Neuronal stem cell (in vitro differentiated cells): ENCODE results near the gene JAGN1.
A peak's percentile ranks its signal among the peaks of the same experiment; 100 is the strongest.

ENCODE experiments used
- DNase-seq: peaks from one replicate; pipeline ENCODE4 v3.0.0-alpha.2; 2013; ENCODE audit warnings: low spot score
- H2AFZ ChIP-seq: one replicate; pipeline ENCODE4 v1.6.1; 2013; ENCODE audit warnings: mild to moderate bottlenecking, low read length, inconsistent platforms
- H2AK5ac ChIP-seq: 2 replicates; pipeline ENCODE4 v1.6.1; 2013; ENCODE audit warnings: low read depth, mild to moderate bottlenecking, inconsistent platforms, low read length, moderate library complexity, mixed read lengths
- H2BK120ac ChIP-seq: 2 replicates; pipeline ENCODE4 v1.6.1; 2013; ENCODE audit warnings: low read depth, mild to moderate bottlenecking, inconsistent platforms, low read length, moderate library complexity, mixed read lengths
- H2BK12ac ChIP-seq: one replicate; pipeline ENCODE4 v1.6.1; 2013; ENCODE audit warnings: low read length, inconsistent platforms
- H2BK15ac ChIP-seq: 2 replicates; pipeline ENCODE4 v1.6.1; 2013; ENCODE audit warnings: mild to moderate bottlenecking, low read length, inconsistent platforms, mixed read lengths
- H2BK5ac ChIP-seq: one replicate; pipeline ENCODE4 v1.6.1; 2013; ENCODE audit warnings: inconsistent platforms, mild to moderate bottlenecking, low read length, moderate library complexity
- H3K14ac ChIP-seq: one replicate; pipeline ENCODE4 v1.6.1; 2013; ENCODE audit warnings: low read length, inconsistent platforms
- H3K18ac ChIP-seq: 2 replicates; pipeline ENCODE4 v1.6.1; 2013; ENCODE audit warnings: low read length, inconsistent platforms
- H3K23ac ChIP-seq: 2 replicates; pipeline ENCODE4 v1.6.1; 2013; ENCODE audit warnings: low read depth, mild to moderate bottlenecking, mixed read lengths, low read length, inconsistent platforms; ENCODE audit not compliant: poor library complexity
- H3K27ac ChIP-seq: replicated peaks from 3 replicates; pipeline ENCODE4 v1.5.1; 2013; ENCODE audit warnings: low read length, inconsistent platforms
- H3K27me3 ChIP-seq, 3 experiments: 2 replicates each; pipeline ENCODE4 v1.6.1; 2013; ENCODE audit warnings: low read length in 3 of 3, mild to moderate bottlenecking in 2 of 3, inconsistent platforms in 1 of 3, low read depth in 1 of 3, mixed read lengths in 1 of 3, moderate library complexity in 1 of 3; ENCODE audit not compliant: control insufficient read depth in 3 of 3, insufficient read depth in 3 of 3
- H3K36me3 ChIP-seq, 2 donors: replicated peaks in 1 of 2; 2 replicates each; pipeline ENCODE4 v1.6.1; 2013; ENCODE audit warnings: low read length in 2 of 2; ENCODE audit not compliant: control insufficient read depth in 2 of 2, insufficient read depth in 2 of 2
- H3K4ac ChIP-seq: 2 replicates; pipeline ENCODE4 v1.6.1; 2013; ENCODE audit warnings: inconsistent platforms, mild to moderate bottlenecking, low read length, moderate library complexity
- H3K4me1 ChIP-seq, 2 donors: 1 replicate in 1 of 2; 2 replicates in 1 of 2; pipeline ENCODE4 v1.6.1; 2013; ENCODE audit warnings: low read length in 2 of 2, low read depth in 1 of 2; ENCODE audit not compliant: control insufficient read depth in 2 of 2, insufficient read depth in 1 of 2
- H3K4me2 ChIP-seq: one replicate; pipeline ENCODE4 v1.6.1; 2013; ENCODE audit warnings: mild to moderate bottlenecking, low read length, inconsistent platforms; ENCODE audit not compliant: insufficient read depth, poor library complexity, severe bottlenecking
- H3K4me3 ChIP-seq, 2 donors: 2 replicates each; pipeline ENCODE4 v1.5.1; 2013; ENCODE audit warnings: low read length in 2 of 2, mild to moderate bottlenecking in 2 of 2, inconsistent platforms in 1 of 2, moderate library complexity in 1 of 2
- H3K79me1 ChIP-seq: one replicate; pipeline ENCODE4 v1.6.1; 2013; ENCODE audit warnings: low read depth, mild to moderate bottlenecking, inconsistent platforms, low read length, moderate library complexity
- H3K9ac ChIP-seq: one replicate; pipeline ENCODE4 v1.6.1; 2013; ENCODE audit warnings: mild to moderate bottlenecking, low read depth, low read length, inconsistent platforms; ENCODE audit not compliant: poor library complexity
- H3K9me3 ChIP-seq, 2 donors: replicated peaks in 1 of 2; 2 replicates each; pipeline versions ENCODE3 to v1.6.1; 2013; ENCODE audit warnings: low read length in 2 of 2, mild to moderate bottlenecking in 2 of 2, inconsistent platforms in 1 of 2, low read depth in 1 of 2, mixed read lengths in 1 of 2, moderate library complexity in 1 of 2; ENCODE audit not compliant: control insufficient read depth in 2 of 2, insufficient read depth in 1 of 2
- H4K8ac ChIP-seq: one replicate; pipeline ENCODE4 v1.6.1; 2013; ENCODE audit warnings: low read depth, mild to moderate bottlenecking, inconsistent platforms, low read length, moderate library complexity
- H4K91ac ChIP-seq: one replicate; pipeline ENCODE4 v1.6.1; 2013; ENCODE audit warnings: low read length, low read depth, mild to moderate bottlenecking, inconsistent platforms; ENCODE audit not compliant: poor library complexity
- WGBS, 2 donors: extraction: QIAGEN DNeasy Blood & Tissue Kit; methylation state at CpG; one replicate each; pipeline ENCODE4 v1.1.7; 2013; ENCODE audit warnings: missing lambda C conversion rate in 2 of 2, mixed read lengths in 1 of 2; ENCODE audit not compliant: insufficient read length in 2 of 2, insufficient replicate concordance in 1 of 2; ENCODE audit errors: extremely low coverage in 2 of 2; 5-methylcytosine and 5-hydroxymethylcytosine counted together

JAGN1 gene

GRCh38 chr3:9888540-9888939, 1.9 kb upstream of the JAGN1 start:
- Histone ChIP-seq H2BK5ac (no peak overlapping the region), H3K4me3 (no peak overlapping the region), H2BK15ac (no peak overlapping the region), H3K9ac (no peak overlapping the region), H2AK5ac (no peak overlapping the region), H3K18ac (no peak overlapping the region), H3K79me1 (peaks cover 5% of the 10 kb centered on the region), H2BK120ac (no peak overlapping the region), H3K27me3 (peaks cover 0 to 8% (median 0%) of the 10 kb centered on the region in 3 experiments), H3K14ac (no peak overlapping the region), H3K4me2 (no peak overlapping the region), H3K4me1 (peaks cover 0 to 1% of the 10 kb centered on the region in 2 donors), H3K9me3 (peaks cover 0 to 3% of the 10 kb centered on the region in 2 donors), H3K23ac (no peak overlapping the region), H4K8ac (no peak overlapping the region), H3K36me3 (peaks cover 11 to 20% of the 10 kb centered on the region in 2 donors), H3K27ac (no peak overlapping the region), H3K4ac (no peak overlapping the region), H2BK12ac (no peak overlapping the region), H4K91ac (no peak overlapping the region), H2AFZ (no peak overlapping the region)
- DNase-seq: no peak
- no CpG with 5 or more reads among the region's 3 CpGs for WGBS, 2 donors

DNA sequence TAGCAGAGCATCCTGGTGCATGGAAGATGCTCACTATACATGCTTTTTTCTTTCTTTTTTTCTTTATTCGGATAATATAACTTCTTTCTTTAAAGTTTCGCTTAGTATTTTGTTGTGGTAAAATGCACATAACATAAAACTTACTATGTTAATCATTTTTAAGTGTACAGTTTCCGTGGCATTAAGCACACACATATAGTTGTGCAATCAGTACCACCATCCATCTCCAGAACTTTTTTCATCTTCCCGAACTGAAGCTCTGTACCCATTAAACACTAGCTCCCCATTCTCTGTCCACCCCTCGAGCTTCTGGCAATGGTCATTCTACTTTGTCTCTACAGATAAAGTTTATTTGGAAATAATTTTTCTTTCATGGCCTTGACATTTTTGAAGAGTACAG, 1.0 kb upstream of the JAGN1 start:
- Histone ChIP-seq H3K9ac (no peak overlapping the region), H3K4me1 (peaks cover 0 to 1% of the 10 kb centered on the region in 2 donors), H3K27ac (no peak overlapping the region), H3K4ac (no peak overlapping the region), H3K9me3 (peaks cover 0 to 3% of the 10 kb centered on the region in 2 donors), H2AFZ (peak overlapping the region; percentile 94), H3K4me3 (no peak overlapping the region), H4K8ac (no peak overlapping the region), H2AK5ac (no peak overlapping the region), H2BK12ac (no peak overlapping the region), H4K91ac (no peak overlapping the region), H2BK5ac (no peak overlapping the region), H3K23ac (no peak overlapping the region), H3K4me2 (no peak overlapping the region), H3K18ac (no peak overlapping the region), H2BK15ac (no peak overlapping the region), H2BK120ac (no peak overlapping the region), H3K79me1 (peaks cover 5% of the 10 kb centered on the region), H3K36me3 (peaks cover 14 to 28% of the 10 kb centered on the region in 2 donors), H3K14ac (no peak overlapping the region), H3K27me3 (peaks cover 0 to 8% (median 0%) of the 10 kb centered on the region in 3 experiments)
- DNase-seq: no peak
- WGBS, 2 donors: no CpG with 5 or more reads among the region's 5 CpGs

- Histone ChIP-seq H3K27ac (no peak overlapping the region), H3K4me1 (peaks cover 0 to 1% of the 10 kb centered on the region in 2 donors), H3K9ac (peak overlapping the region; percentile 100), H3K23ac (peak overlapping the region; percentile 100), H4K8ac (no peak overlapping the region), H3K9me3 (peaks cover 0 to 3% of the 10 kb centered on the region in 2 donors), H2AK5ac (peak overlapping the region; percentile 60), H3K18ac (peak overlapping the region; percentile 99), H3K36me3 (peaks cover 14 to 38% of the 10 kb centered on the region in 2 donors), H4K91ac (no peak overlapping the region), H3K14ac (peak overlapping the region; percentile 84), H2BK120ac (peak overlapping the region; percentile 28), H2BK12ac (no peak overlapping the region), H3K79me1 (peaks cover 5% of the 10 kb centered on the region), H3K4me2 (peak overlapping the region; percentile 76), H3K27me3 (peaks cover 0 to 8% (median 0%) of the 10 kb centered on the region in 3 experiments), H2BK5ac (peak overlapping the region; percentile 83), H3K4me3 (peak overlapping the region; percentile 98 to 99), H2BK15ac (no peak overlapping the region), H3K4ac (no peak overlapping the region), H2AFZ (peak overlapping the region; percentile 94)
- no CpG with 5 or more reads among the region's 12 CpGs for WGBS, 2 donors
- DNase-seq: no peak
Observed at GRCh38 chr3:9891072-9891622, 737 bp downstream of the JAGN1 start.

- H3K79me1 ChIP-seq: peaks cover 5% of the 10 kb centered on the region
- no peak overlapping the region for H3K23ac ChIP-seq
- H2AFZ ChIP-seq: no peak overlapping the region
- H2AK5ac ChIP-seq: no peak overlapping the region
- H3K4me2 ChIP-seq: no peak overlapping the region
- H2BK120ac ChIP-seq: no peak overlapping the region
- no peak overlapping the region for H3K4ac ChIP-seq
- no peak overlapping the region for H3K9ac ChIP-seq
- no peak overlapping the region for H4K8ac ChIP-seq
- no peak overlapping the region for H3K4me3 ChIP-seq
- H2BK12ac ChIP-seq: no peak overlapping the region
- H3K4me1 ChIP-seq: peaks cover 0 to 1% of the 10 kb centered on the region in 2 donors
- H3K27ac ChIP-seq: no peak overlapping the region
- no peak overlapping the region for H3K18ac ChIP-seq
- H2BK5ac ChIP-seq: no peak overlapping the region
- no peak overlapping the region for H2BK15ac ChIP-seq
- peaks cover 0 to 3% of the 10 kb centered on the region in 2 donors for H3K9me3 ChIP-seq
- H3K27me3 ChIP-seq: peaks cover 0 to 5% (median 0%) of the 10 kb centered on the region in 3 experiments
- peaks cover 14 to 40% of the 10 kb centered on the region in 2 donors for H3K36me3 ChIP-seq
- H3K14ac ChIP-seq: no peak overlapping the region
- no peak overlapping the region for H4K91ac ChIP-seq
- DNase-seq: no peak
- no CpG with 5 or more reads among the region's 1 CpG for WGBS, 2 donors
Observed at GRCh38 chr3:9893739-9894138, 3.3 kb downstream of the JAGN1 start.
